ENCODE data around the gene ZNF582.
"Not testable (repeated sequence)": the region's sequence is repeated elsewhere in the genome, so short reads cannot be mapped to it uniquely, and the experiment has no call there.

The ZNF582 gene

DNA sequence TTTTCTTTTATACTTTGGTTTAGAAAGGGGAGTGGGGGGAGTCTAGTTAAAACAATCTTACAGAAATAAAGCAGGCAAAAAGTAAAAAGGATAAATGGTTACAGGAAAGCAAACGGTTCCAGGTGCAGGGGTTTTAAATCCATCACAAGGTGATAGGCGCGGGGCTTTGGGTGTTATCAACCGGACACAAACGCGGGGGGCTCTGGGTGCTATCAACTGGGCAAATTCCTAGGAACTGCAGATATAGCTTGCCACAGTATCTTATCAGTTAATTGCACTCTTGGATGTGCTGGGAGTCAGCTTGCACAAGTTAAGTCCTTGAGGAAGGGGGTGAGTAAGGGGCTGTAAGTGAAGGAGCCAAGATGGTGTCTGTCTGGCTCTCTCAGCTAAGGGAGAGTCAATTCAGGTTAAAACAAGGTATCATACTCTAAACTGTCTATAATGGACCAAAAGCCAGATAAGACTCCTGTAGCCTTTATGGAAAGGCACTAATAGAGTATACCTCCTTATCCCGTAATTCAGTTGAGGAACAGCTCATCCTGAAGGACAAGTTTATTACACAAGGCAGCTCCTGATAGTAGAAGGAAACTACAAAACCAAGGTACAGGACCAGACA lies 46.1 kb downstream of the ZNF582 start:
- TF ChIP-seq LEF1 (IDR thresholded peaks at IDR 0.05; ENCODE audit: borderline replicate concordance) (no peak), FOXM1 (IDR thresholded peaks at IDR 0.05; ENCODE audit: borderline replicate concordance) (no peak), FOXK2 (IDR thresholded peaks at IDR 0.05) (no peak), NFRKB (IDR thresholded peaks at IDR 0.05) (no peak), SP1 (IDR thresholded peaks at IDR 0.05) (no peak)
- no peak for DNase-seq (ENCODE audit: extremely low spot score)
- ChIA-PET CTCF (no interaction called here), POLR2A (no interaction called here)

DNA sequence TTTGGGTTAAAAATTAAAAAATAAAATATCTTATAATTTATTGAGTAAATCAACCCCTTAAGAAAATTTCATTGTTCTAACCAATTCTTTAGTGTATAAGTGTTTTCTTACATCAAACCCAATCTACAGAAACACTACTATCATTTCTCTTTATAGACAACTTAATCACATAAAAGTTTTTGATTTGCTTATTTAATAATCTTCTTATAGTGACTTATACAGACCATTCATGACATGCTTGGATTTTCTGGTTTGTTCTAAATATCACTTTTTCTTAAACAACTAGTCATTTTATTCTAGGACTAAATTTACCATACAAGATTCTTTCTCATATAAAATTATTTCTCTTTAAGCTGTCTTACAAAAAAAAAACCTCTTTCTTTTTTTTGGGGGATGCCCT lies 51.4 kb downstream of the ZNF582 start:
- TF ChIP-seq FOXM1 (IDR thresholded peaks at IDR 0.05; ENCODE audit: borderline replicate concordance) (no peak), ZNF384 (IDR thresholded peaks at IDR 0.05) (no peak), SUZ12 (IDR thresholded peaks at IDR 0.05) (no peak), FOXA1 (IDR thresholded peaks at IDR 0.05) (no peak), ELF4 (IDR thresholded peaks at IDR 0.05) (no peak)
- CTCF ChIA-PET = no interaction called here
- POLR2A ChIA-PET = no interaction called here
- no peak for DNase-seq (ENCODE audit: extremely low spot score)

DNA sequence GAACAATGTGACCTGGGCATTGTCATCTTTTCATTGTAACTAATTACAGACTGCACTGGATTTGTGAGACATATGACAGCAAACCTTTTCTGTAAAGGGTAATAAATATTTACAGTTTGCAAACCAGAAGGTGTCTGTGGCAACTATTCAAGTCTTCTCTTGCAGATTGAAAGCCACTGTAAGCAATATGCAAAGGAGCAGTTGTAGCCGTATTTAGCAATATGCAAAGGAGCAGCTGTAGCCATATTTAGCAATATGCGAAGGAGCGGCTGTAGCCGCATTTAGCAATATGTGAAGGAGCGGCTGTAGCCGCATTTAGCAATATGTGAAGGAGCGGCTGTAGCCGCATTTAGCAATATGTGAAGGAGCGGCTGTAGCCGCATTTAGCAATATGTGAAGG lies 54.3 kb downstream of the ZNF582 start:
- DNase-seq (ENCODE audit: extremely low spot score); CTCF ChIA-PET; POLR2A ChIA-PET: not testable (repeated sequence)

DNA sequence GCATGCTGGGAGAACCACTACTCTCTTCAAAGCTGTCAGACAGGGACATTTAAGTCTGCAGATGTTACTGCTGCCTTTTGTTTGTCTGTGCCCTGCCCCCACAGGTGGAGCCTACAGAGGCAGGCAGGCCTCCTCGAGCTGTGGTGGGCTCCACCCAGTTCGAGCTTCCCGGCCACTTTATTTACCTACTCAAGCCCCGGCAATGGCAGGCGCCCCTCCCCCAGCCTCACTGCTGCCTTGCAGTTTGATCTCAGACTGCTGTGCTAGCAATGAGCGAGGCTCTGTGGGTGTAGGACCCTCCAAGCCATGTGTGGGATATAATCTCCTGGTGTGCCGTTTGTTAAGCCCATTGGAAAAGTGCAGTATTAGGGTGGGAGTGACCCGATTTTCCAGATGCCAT lies 56.3 kb downstream of the ZNF582 start:
- CTCF ChIA-PET; POLR2A ChIA-PET; DNase-seq (ENCODE audit: extremely low spot score): not testable (repeated sequence)

DNA sequence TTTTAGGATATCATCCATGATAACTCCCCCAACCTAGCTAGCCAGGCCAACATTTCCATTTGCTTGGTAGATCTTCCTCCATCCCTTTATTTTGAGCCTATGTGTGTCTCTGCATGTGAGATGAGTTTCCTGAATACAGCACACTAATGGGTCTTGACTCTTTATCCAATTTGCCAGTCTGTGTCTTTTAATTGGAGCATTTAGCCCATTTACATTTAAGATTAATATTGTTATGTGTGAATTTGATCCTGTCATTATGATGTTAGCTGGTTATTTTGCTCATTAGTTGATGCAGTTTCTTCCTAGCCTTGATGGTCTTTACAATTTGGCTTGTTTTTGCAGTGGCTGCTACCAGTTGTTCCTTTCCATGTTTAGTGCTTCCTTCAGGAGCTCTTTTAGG lies 58.0 kb downstream of the ZNF582 start:
- CTCF ChIA-PET = interaction anchor here (1.0 kb wide), 1 partner anchor 82 kb away, joined by 9 read pairs; no protein-coding TSS in a partner anchor
- POLR2A ChIA-PET; DNase-seq (ENCODE audit: extremely low spot score): not testable (repeated sequence)

DNA sequence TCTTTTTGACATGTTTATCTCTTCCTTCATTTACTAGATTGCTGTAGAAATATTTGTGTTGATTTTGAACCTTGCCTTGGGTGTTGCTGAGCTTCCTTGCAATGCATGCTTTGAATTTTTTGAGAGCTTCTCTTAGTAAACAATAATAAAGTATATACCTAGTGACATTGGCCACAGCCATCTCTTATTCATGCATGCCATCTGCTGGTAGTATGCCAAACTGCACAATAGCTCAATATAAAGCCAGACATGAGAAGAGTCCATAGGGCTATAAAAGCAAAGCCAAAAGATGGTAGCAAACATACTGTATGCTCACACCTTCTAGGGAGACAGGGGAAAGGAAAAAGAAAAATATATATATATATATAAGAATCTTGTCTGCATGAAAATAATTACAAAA lies 59.8 kb downstream of the ZNF582 start:
- ChIA-PET POLR2A (interaction anchor here (0.5 kb wide), 1 partner anchor 19 kb away, joined by 3 read pairs; the partner anchor contains the start of gene ZSCAN5A), CTCF (interaction anchor here (0.6 to 1.2 kb wide), 8 partner anchors 13 to 1758 kb away, joined by 3 to 14 read pairs (median 3); no protein-coding TSS in a partner anchor)
- no peak for TF ChIP-seq FOXA1 (IDR thresholded peaks at IDR 0.05)
- TF ChIP-seq SUZ12 (IDR thresholded peaks at IDR 0.05) = no peak
- no peak for TF ChIP-seq BHLHE40 (IDR thresholded peaks at IDR 0.05; ENCODE audit: borderline replicate concordance)
- TF ChIP-seq TARDBP (IDR thresholded peaks at IDR 0.05) = no peak
- TF ChIP-seq FOXM1 (IDR thresholded peaks at IDR 0.05; ENCODE audit: borderline replicate concordance) = no peak
- TF ChIP-seq, protein P1, sequence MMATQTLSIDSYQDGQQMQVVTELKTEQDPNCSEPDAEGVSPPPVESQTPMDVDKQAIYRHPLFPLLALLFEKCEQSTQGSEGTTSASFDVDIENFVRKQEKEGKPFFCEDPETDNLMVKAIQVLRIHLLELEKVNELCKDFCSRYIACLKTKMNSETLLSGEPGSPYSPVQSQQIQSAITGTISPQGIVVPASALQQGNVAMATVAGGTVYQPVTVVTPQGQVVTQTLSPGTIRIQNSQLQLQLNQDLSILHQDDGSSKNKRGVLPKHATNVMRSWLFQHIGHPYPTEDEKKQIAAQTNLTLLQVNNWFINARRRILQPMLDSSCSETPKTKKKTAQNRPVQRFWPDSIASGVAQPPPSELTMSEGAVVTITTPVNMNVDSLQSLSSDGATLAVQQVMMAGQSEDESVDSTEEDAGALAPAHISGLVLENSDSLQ (IDR thresholded peaks at IDR 0.05) = no peak
- no peak for TF ChIP-seq SP1 (IDR thresholded peaks at IDR 0.05)
- TF ChIP-seq NFRKB (IDR thresholded peaks at IDR 0.05) = no peak
- TF ChIP-seq LEF1 (IDR thresholded peaks at IDR 0.05; ENCODE audit: borderline replicate concordance) = no peak
- TF ChIP-seq HDGF (IDR thresholded peaks at IDR 0.05; ENCODE audit: borderline replicate concordance) = no peak
- TF ChIP-seq FOXK2 (IDR thresholded peaks at IDR 0.05) = no peak
- TF ChIP-seq ELF4 (IDR thresholded peaks at IDR 0.05) = no peak
- no peak for TF ChIP-seq L3MBTL2 (conservative IDR thresholded peaks at IDR 0.05)
- TF ChIP-seq ZNF384 (IDR thresholded peaks at IDR 0.05) = no peak
- no peak for TF ChIP-seq ARNT (IDR thresholded peaks at IDR 0.05)
- TF ChIP-seq CTBP1 (IDR thresholded peaks at IDR 0.05; ENCODE audit: borderline replicate concordance) = no peak
- DNase-seq (ENCODE audit: extremely low spot score) = peak; percentile 32

All from HEK293T (cell line).